OCI-LY7 (cell line): Measurements from ENCODE around the gene DCAF8.

ENCODE experiments used
- EZH2phosphoT487 ChIP-seq: fragments of 200-600 bp; sonication (generic); IDR thresholded peaks from 2 replicates; pipeline ENCODE4 v1.6.1; 2018; ENCODE audit warnings: low read depth, borderline replicate concordance, mild to moderate bottlenecking, mixed run types, antibody characterized with exemption, low read length, moderate library complexity, mixed read lengths
- TF ChIP-seq, protein P1 (sequence below): fragments of 200-600 bp; sonication (generic); conservative IDR thresholded peaks from 2 replicates; pipeline ENCODE4 v1.5.1; 2014; ENCODE audit warnings: mild to moderate bottlenecking, antibody characterized with exemption, low read length, moderate library complexity, mixed read lengths

DNA sequence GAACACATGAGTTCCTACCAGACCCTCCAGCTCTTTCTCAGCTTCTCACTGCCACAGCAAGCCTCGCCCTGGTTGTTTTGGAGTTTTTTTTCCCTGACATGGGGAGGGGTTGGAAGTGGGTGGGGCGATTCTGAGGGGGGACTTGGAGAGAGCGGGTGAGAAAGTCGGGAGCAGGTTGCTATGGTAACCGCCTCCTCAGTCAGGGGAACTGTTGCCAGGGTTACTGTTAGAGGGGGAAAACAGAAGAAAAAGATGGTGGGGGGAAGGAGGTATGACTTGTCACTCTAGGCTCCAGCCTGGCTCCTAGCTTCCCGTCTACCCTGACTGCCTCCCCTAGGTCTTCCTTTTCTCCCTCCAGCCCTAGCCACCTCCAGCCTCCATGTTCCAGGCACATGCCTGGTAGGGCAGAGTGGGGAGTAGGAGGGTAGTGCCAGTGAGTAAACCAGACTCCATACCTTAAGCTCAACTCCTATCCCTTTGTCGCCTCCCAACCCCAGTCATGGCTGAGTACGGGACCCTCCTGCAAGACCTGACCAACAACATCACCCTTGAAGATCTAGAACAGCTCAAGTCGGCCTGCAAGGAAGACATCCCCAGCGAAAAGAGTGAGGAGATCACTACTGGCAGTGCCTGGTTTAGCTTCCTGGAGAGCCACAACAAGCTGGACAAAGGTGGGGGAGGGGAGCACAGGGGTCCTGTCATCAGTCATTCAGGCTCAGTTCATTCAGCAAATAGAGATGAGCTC, 51.1 kb downstream of the DCAF8 start:
- TF ChIP-seq, protein P1, sequence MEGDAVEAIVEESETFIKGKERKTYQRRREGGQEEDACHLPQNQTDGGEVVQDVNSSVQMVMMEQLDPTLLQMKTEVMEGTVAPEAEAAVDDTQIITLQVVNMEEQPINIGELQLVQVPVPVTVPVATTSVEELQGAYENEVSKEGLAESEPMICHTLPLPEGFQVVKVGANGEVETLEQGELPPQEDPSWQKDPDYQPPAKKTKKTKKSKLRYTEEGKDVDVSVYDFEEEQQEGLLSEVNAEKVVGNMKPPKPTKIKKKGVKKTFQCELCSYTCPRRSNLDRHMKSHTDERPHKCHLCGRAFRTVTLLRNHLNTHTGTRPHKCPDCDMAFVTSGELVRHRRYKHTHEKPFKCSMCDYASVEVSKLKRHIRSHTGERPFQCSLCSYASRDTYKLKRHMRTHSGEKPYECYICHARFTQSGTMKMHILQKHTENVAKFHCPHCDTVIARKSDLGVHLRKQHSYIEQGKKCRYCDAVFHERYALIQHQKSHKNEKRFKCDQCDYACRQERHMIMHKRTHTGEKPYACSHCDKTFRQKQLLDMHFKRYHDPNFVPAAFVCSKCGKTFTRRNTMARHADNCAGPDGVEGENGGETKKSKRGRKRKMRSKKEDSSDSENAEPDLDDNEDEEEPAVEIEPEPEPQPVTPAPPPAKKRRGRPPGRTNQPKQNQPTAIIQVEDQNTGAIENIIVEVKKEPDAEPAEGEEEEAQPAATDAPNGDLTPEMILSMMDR: no peak
- TF ChIP-seq EZH2phosphoT487: no peak
